ENCODE measurements around the gene DECR2. TPM values are rescaled to one million over a fixed set of nuclear protein-coding genes. Genes with fewer than 3 reads are reported as not detected.

DECR2 gene
- total and polyA plus RNA-seq, 4 donors, result 42.2 to 210 (median 126) TPM

DNA sequence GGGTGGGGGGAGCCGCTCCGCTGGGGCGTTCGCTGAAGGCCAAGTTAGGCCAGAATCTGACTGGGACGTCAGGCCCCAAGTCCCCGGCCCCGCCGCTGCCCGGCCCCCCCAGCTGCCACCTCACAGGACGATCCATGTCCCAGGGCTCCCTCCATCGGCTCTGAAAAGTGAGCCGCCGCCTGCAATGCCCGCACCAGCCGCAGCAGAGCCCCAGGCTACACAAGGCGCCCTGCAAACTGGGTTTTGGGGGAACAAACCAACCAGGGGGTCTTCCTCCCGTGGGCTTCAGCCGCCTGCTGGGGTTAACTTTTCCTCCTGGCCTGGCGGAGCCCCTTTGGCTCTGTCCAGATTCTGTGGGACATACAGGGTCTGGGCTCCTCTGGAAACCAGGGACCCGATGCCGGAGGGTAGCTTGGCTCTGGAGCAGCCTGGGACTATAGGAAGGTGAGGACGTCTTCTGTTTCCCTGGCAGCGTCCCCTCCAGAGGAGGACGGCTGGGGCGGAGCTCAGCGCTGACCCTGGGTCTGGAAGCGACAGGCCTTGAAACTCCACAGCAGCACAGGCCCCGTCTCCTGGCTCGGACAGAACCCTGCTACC, 3.9 kb upstream of the DECR2 start:
- Histone ChIP-seq H3K27me3 (ENCODE audit: control insufficient read depth in 4 of 4, insufficient read depth in 4 of 4, low read length in 3 of 4) (no peaks in the 10 kb centered on the region), H3K27ac (ENCODE audit: low read depth in 1 of 2, low read length in 2 of 2) (peak overlapping the region; percentile 13 to 54), H3K9me3 (ENCODE audit: control insufficient read depth in 4 of 4, low read length in 3 of 4) (no peaks in the 10 kb centered on the region), H3K4me1 (ENCODE audit: control insufficient read depth in 4 of 4, insufficient read depth in 4 of 4, low read length in 3 of 4) (peaks cover 3 to 32% (median 16%) of the 10 kb centered on the region in 4 donors), H3K36me3 (ENCODE audit: control insufficient read depth in 4 of 4, insufficient read depth in 3 of 4, low read depth in 1 of 4, low read length in 3 of 4) (no peaks in the 10 kb centered on the region), H3K4me3 (ENCODE audit: low read depth in 1 of 3, low read length in 3 of 3) (peak overlapping the region in 1 of 3 donors; percentile 78), H3K9ac (ENCODE audit: low read depth in 1 of 2, low read length in 2 of 2) (peak overlapping the region in 1 of 2 donors; percentile 25)
- 33% methylated on average over 29 of the region's 29 CpGs for WGBS
- peak; percentile 56 for DNase-seq (ENCODE audit: low spot score)
- TF ChIP-seq RAD21 (IDR thresholded peaks at IDR 0.05) (peak in 1 of 2 donors; percentile 55), TAF1 (conservative IDR thresholded peaks at IDR 0.05) (no peak)
- TF ChIP-seq, protein P1, sequence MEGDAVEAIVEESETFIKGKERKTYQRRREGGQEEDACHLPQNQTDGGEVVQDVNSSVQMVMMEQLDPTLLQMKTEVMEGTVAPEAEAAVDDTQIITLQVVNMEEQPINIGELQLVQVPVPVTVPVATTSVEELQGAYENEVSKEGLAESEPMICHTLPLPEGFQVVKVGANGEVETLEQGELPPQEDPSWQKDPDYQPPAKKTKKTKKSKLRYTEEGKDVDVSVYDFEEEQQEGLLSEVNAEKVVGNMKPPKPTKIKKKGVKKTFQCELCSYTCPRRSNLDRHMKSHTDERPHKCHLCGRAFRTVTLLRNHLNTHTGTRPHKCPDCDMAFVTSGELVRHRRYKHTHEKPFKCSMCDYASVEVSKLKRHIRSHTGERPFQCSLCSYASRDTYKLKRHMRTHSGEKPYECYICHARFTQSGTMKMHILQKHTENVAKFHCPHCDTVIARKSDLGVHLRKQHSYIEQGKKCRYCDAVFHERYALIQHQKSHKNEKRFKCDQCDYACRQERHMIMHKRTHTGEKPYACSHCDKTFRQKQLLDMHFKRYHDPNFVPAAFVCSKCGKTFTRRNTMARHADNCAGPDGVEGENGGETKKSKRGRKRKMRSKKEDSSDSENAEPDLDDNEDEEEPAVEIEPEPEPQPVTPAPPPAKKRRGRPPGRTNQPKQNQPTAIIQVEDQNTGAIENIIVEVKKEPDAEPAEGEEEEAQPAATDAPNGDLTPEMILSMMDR (IDR thresholded peaks at IDR 0.05; ENCODE audit: low read depth, low read length, missing input control), result peak; percentile 49

DNA sequence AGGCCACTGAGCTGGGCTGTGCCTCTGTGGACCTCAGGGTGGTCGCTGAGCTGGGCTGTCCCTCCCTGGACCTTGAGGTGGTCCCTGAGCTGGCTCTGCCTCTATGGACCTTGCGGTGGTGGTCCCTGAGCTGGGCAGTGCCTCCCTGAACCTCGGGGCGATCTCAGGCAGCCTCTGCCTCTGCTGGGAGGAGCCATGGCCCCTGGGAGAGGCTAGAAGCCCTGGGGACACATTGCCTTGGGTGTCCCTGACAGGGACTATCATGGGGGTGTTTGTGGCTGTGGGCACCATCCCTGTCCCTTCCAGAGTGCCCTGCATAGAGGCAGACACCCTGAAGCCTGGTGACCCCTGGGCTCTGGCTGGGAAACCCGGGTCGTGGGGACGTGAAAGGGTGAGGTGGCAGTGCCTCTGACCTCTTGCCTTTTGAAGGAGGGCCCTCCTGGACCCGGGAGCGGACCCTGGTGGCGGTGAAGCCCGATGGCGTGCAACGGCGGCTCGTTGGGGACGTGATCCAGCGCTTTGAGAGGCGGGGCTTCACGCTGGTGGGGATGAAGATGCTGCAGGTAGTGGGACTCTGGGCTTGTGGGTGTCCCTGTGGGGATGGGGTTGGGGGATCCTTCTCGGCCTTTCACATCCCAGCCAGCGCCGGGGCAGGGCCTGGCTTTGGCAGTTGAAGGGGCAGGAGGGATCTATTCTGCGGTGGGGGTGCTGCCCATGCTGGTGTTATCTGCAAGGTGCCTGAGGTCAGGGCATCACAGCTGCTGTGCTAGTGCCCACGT, 2.9 kb upstream of the DECR2 start:
- Histone ChIP-seq H3K27me3 (ENCODE audit: control insufficient read depth in 4 of 4, insufficient read depth in 4 of 4, low read length in 3 of 4) (no peaks in the 10 kb centered on the region), H3K4me3 (ENCODE audit: low read depth in 1 of 3, low read length in 3 of 3) (no peak overlapping the region), H3K9me3 (ENCODE audit: control insufficient read depth in 4 of 4, low read length in 3 of 4) (no peaks in the 10 kb centered on the region), H3K27ac (ENCODE audit: low read depth in 1 of 2, low read length in 2 of 2) (peak overlapping the region; percentile 13 to 54), H3K9ac (ENCODE audit: low read depth in 1 of 2, low read length in 2 of 2) (peak overlapping the region in 1 of 2 donors; percentile 25), H3K4me1 (ENCODE audit: control insufficient read depth in 4 of 4, insufficient read depth in 4 of 4, low read length in 3 of 4) (peaks cover 6 to 40% (median 17%) of the 10 kb centered on the region in 4 donors), H3K36me3 (ENCODE audit: control insufficient read depth in 4 of 4, insufficient read depth in 3 of 4, low read depth in 1 of 4, low read length in 3 of 4) (no peaks in the 10 kb centered on the region)
- TF ChIP-seq, protein P2, sequence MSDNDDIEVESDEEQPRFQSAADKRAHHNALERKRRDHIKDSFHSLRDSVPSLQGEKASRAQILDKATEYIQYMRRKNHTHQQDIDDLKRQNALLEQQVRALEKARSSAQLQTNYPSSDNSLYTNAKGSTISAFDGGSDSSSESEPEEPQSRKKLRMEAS (IDR thresholded peaks at IDR 0.05), result no peak
- TF ChIP-seq NR2F2 (IDR thresholded peaks at IDR 0.05), result no peak
- TF ChIP-seq, protein P3, sequence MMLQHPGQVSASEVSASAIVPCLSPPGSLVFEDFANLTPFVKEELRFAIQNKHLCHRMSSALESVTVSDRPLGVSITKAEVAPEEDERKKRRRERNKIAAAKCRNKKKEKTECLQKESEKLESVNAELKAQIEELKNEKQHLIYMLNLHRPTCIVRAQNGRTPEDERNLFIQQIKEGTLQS (IDR thresholded peaks at IDR 0.05), result no peak
- TF ChIP-seq HNF4A (conservative IDR thresholded peaks at IDR 0.05), result no peak
- TF ChIP-seq, protein P4, sequence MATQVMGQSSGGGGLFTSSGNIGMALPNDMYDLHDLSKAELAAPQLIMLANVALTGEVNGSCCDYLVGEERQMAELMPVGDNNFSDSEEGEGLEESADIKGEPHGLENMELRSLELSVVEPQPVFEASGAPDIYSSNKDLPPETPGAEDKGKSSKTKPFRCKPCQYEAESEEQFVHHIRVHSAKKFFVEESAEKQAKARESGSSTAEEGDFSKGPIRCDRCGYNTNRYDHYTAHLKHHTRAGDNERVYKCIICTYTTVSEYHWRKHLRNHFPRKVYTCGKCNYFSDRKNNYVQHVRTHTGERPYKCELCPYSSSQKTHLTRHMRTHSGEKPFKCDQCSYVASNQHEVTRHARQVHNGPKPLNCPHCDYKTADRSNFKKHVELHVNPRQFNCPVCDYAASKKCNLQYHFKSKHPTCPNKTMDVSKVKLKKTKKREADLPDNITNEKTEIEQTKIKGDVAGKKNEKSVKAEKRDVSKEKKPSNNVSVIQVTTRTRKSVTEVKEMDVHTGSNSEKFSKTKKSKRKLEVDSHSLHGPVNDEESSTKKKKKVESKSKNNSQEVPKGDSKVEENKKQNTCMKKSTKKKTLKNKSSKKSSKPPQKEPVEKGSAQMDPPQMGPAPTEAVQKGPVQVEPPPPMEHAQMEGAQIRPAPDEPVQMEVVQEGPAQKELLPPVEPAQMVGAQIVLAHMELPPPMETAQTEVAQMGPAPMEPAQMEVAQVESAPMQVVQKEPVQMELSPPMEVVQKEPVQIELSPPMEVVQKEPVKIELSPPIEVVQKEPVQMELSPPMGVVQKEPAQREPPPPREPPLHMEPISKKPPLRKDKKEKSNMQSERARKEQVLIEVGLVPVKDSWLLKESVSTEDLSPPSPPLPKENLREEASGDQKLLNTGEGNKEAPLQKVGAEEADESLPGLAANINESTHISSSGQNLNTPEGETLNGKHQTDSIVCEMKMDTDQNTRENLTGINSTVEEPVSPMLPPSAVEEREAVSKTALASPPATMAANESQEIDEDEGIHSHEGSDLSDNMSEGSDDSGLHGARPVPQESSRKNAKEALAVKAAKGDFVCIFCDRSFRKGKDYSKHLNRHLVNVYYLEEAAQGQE (IDR thresholded peaks at IDR 0.05), result no peak
- no peak for TF ChIP-seq HNF4G (IDR thresholded peaks at IDR 0.05)
- TF ChIP-seq FOXA1 (IDR thresholded peaks at IDR 0.05), result no peak
- no peak for TF ChIP-seq RAD21 (IDR thresholded peaks at IDR 0.05)
- no peak for TF ChIP-seq JUND (IDR thresholded peaks at IDR 0.05)
- TF ChIP-seq, protein P1 (IDR thresholded peaks at IDR 0.05; ENCODE audit: low read depth, low read length, missing input control), result no peak
- TF ChIP-seq TAF1 (conservative IDR thresholded peaks at IDR 0.05), result no peak
- no peak for TF ChIP-seq RXRA (IDR thresholded peaks at IDR 0.05)
- no peak for TF ChIP-seq SP1 (IDR thresholded peaks at IDR 0.05)
- no peak for TF ChIP-seq FOXA2 (IDR thresholded peaks at IDR 0.05)
- no peak for TF ChIP-seq YY1 (IDR thresholded peaks at IDR 0.05)
- TF ChIP-seq GABPA (IDR thresholded peaks at IDR 0.05 in 1 of 2, conservative IDR thresholded peaks at IDR 0.05 in 1 of 2), result no peak
- TF ChIP-seq EGR1 (IDR thresholded peaks at IDR 0.05; ENCODE audit: low read depth in 2 of 2), result no peak
- TF ChIP-seq, protein P5, sequence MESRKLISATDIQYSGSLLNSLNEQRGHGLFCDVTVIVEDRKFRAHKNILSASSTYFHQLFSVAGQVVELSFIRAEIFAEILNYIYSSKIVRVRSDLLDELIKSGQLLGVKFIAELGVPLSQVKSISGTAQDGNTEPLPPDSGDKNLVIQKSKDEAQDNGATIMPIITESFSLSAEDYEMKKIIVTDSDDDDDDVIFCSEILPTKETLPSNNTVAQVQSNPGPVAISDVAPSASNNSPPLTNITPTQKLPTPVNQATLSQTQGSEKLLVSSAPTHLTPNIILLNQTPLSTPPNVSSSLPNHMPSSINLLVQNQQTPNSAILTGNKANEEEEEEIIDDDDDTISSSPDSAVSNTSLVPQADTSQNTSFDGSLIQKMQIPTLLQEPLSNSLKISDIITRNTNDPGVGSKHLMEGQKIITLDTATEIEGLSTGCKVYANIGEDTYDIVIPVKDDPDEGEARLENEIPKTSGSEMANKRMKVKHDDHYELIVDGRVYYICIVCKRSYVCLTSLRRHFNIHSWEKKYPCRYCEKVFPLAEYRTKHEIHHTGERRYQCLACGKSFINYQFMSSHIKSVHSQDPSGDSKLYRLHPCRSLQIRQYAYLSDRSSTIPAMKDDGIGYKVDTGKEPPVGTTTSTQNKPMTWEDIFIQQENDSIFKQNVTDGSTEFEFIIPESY (IDR thresholded peaks at IDR 0.05), result no peak
- DNase-seq (ENCODE audit: low spot score), result peak; percentile 46
- 88% methylated on average over 24 of the region's 24 CpGs for WGBS

Data from liver (tissue), 9 donors.